ENCODE data around the gene AIFM3. TPM values are rescaled to one million over a fixed set of nuclear protein-coding genes. Genes with fewer than 3 reads are reported as not detected.
A peak's percentile ranks its signal among the peaks of the same experiment; 100 is the strongest.

AIFM3 gene
- total and polyA plus RNA-seq, 2 of the 13 experiments (the other 11 are each of a cell fraction or from before 2014, with no cell fraction given), result 9.0 to 15.3 TPM

GRCh38 chr22:20951932-20952380, 15.1 kb upstream of the AIFM3 start (continued):
- TF ChIP-seq, protein P1, sequence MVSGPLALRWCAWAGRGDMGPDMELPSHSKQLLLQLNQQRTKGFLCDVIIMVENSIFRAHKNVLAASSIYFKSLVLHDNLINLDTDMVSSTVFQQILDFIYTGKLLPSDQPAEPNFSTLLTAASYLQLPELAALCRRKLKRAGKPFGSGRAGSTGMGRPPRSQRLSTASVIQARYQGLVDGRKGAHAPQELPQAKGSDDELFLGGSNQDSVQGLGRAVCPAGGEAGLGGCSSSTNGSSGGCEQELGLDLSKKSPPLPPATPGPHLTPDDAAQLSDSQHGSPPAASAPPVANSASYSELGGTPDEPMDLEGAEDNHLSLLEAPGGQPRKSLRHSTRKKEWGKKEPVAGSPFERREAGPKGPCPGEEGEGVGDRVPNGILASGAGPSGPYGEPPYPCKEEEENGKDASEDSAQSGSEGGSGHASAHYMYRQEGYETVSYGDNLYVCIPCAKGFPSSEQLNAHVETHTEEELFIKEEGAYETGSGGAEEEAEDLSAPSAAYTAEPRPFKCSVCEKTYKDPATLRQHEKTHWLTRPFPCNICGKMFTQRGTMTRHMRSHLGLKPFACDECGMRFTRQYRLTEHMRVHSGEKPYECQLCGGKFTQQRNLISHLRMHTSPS (CRISPR knock-in tag; IDR thresholded peaks at IDR 0.05; ENCODE audit: low read depth), result no peak
- TF ChIP-seq, protein P2, sequence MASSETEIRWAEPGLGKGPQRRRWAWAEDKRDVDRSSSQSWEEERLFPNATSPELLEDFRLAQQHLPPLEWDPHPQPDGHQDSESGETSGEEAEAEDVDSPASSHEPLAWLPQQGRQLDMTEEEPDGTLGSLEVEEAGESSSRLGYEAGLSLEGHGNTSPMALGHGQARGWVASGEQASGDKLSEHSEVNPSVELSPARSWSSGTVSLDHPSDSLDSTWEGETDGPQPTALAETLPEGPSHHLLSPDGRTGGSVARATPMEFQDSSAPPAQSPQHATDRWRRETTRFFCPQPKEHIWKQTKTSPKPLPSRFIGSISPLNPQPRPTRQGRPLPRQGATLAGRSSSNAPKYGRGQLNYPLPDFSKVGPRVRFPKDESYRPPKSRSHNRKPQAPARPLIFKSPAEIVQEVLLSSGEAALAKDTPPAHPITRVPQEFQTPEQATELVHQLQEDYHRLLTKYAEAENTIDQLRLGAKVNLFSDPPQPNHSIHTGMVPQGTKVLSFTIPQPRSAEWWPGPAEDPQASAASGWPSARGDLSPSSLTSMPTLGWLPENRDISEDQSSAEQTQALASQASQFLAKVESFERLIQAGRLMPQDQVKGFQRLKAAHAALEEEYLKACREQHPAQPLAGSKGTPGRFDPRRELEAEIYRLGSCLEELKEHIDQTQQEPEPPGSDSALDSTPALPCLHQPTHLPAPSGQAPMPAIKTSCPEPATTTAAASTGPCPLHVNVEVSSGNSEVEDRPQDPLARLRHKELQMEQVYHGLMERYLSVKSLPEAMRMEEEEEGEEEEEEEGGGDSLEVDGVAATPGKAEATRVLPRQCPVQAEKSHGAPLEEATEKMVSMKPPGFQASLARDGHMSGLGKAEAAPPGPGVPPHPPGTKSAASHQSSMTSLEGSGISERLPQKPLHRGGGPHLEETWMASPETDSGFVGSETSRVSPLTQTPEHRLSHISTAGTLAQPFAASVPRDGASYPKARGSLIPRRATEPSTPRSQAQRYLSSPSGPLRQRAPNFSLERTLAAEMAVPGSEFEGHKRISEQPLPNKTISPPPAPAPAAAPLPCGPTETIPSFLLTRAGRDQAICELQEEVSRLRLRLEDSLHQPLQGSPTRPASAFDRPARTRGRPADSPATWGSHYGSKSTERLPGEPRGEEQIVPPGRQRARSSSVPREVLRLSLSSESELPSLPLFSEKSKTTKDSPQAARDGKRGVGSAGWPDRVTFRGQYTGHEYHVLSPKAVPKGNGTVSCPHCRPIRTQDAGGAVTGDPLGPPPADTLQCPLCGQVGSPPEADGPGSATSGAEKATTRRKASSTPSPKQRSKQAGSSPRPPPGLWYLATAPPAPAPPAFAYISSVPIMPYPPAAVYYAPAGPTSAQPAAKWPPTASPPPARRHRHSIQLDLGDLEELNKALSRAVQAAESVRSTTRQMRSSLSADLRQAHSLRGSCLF (CRISPR knock-in tag; IDR thresholded peaks at IDR 0.05; ENCODE audit: borderline replicate concordance), result no peak
- TF ChIP-seq HOXA3 (CRISPR knock-in tag; IDR thresholded peaks at IDR 0.05), result peak; percentile 75
- TF ChIP-seq ZNF772 (CRISPR knock-in tag; IDR thresholded peaks at IDR 0.05), result 0 out of 2 replicates have a peak, but pooled peaks have one; percentile 36
- no peak for TF ChIP-seq ZKSCAN8 (CRISPR knock-in tag; IDR thresholded peaks at IDR 0.05; ENCODE audit: borderline replicate concordance)
- no peak for TF ChIP-seq KMT2A (CRISPR knock-in tag; IDR thresholded peaks at IDR 0.05)
- no peak for TF ChIP-seq KLF13 (CRISPR knock-in tag; IDR thresholded peaks at IDR 0.05)
- TF ChIP-seq GTF3A (CRISPR knock-in tag; conservative IDR thresholded peaks at IDR 0.05), result no peak
- TF ChIP-seq ZC3H4 (CRISPR knock-in tag; IDR thresholded peaks at IDR 0.05; ENCODE audit: borderline replicate concordance), result no peak
- TF ChIP-seq ZNF382 (CRISPR knock-in tag; IDR thresholded peaks at IDR 0.05; ENCODE audit: borderline replicate concordance), result no peak
- TF ChIP-seq ZNF24 (IDR thresholded peaks at IDR 0.05), result no peak
- 0 out of 2 replicates have a peak, but pooled peaks have one; percentile 6 for TF ChIP-seq NCOR1 (IDR thresholded peaks at IDR 0.05; ENCODE audit: borderline replicate concordance, low read length)
- TF ChIP-seq RXRB (CRISPR knock-in tag; IDR thresholded peaks at IDR 0.05; ENCODE audit: borderline replicate concordance), result no peak
- TF ChIP-seq BCL6 (CRISPR knock-in tag; IDR thresholded peaks at IDR 0.05), result peak; percentile 41; the same call in 1 of the 2 replicates
- TF ChIP-seq ZNF572 (CRISPR knock-in tag; IDR thresholded peaks at IDR 0.05), result 0 out of 2 replicates have a peak, but pooled peaks have one; percentile 24
- no peak for TF ChIP-seq NFIC (IDR thresholded peaks at IDR 0.05; ENCODE audit: low read length)
- 0 out of 2 replicates have a peak, but pooled peaks have one; percentile 40 for TF ChIP-seq DPF2 (CRISPR knock-in tag; IDR thresholded peaks at IDR 0.05; ENCODE audit: borderline replicate concordance, low read depth)
- peak; percentile 38 for TF ChIP-seq ZEB1 (IDR thresholded peaks at IDR 0.05; ENCODE audit: insufficient replicate concordance, low read depth)
- TF ChIP-seq TBX3 (IDR thresholded peaks at IDR 0.05; ENCODE audit: borderline replicate concordance), result 0 out of 2 replicates have a peak, but pooled peaks have one; percentile 16
- TF ChIP-seq, protein P3, sequence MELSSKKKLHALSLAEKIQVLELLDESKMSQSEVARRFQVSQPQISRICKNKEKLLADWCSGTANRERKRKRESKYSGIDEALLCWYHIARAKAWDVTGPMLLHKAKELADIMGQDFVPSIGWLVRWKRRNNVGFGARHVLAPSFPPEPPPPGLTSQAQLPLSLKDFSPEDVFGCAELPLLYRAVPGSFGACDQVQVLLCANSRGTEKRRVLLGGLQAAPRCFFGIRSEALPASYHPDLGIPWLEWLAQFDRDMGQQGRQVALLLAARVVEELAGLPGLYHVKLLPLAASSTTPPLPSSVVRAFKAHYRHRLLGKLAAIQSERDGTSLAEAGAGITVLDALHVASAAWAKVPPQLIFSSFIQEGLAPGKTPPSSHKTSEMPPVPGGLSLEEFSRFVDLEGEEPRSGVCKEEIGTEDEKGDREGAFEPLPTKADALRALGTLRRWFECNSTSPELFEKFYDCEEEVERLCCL (CRISPR knock-in tag; IDR thresholded peaks at IDR 0.05; ENCODE audit: borderline replicate concordance), result no peak
- TF ChIP-seq ZIK1 (CRISPR knock-in tag; IDR thresholded peaks at IDR 0.05; ENCODE audit: borderline replicate concordance, low read depth), result no peak
- no peak; the same call in 1 of the 2 replicates for TF ChIP-seq CREB1 (IDR thresholded peaks at IDR 0.05)
- TF ChIP-seq CREB1 (CRISPR knock-in tag; IDR thresholded peaks at IDR 0.05), result peak; percentile 75
- peak; percentile 72; the same call in 1 of the 2 replicates for TF ChIP-seq ZNF510 (CRISPR knock-in tag; IDR thresholded peaks at IDR 0.05; ENCODE audit: low read depth)
